SK-N-SH (cell line): ENCODE results near the gene PAN2. TPM values are rescaled to one million over a fixed set of nuclear protein-coding genes. Genes with fewer than 3 reads are reported as not detected.

ENCODE experiments used
- CTCF ChIA-PET: fragments of 300-600, 350-600 bp; formaldehyde crosslinking; extraction: SDS; loops from one replicate; lab custom pipeline; 2021; lab: Yijun Ruan, JAX
- POLR2A ChIA-PET: fragments of 350-600 bp; sonication (Branson Sonifier 250); formaldehyde crosslinking; extraction: SDS; loops from one replicate; lab custom pipeline; 2020; ENCODE audit warnings: antibody characterized with exemption, inconsistent platforms; lab: Yijun Ruan, JAX
- DNase-seq: peaks from one replicate; pipeline ENCODE4 v3.0.0; 2012
- H2AFZ ChIP-seq: fragments of 200-600 bp; sonication (generic); 2 replicates; pipeline ENCODE4 v1.8.1; 2016; ENCODE audit warnings: antibody characterized with exemption, mild to moderate bottlenecking, low read depth
- H3F3A ChIP-seq: fragments of 200-600 bp; sonication (generic); replicated peaks from 2 replicates; pipeline ENCODE3; 2016; ENCODE audit warnings: antibody characterized with exemption, mild to moderate bottlenecking; ENCODE audit not compliant: insufficient read depth
- H3K27ac ChIP-seq, 2 experiments: fragments of 200-500 bp in 1 of 2; fragments of 200-600 bp in 1 of 2; sonication (Bioruptor generic) in 1 of 2; sonication (generic), shearing (Covaris generic) in 1 of 2; 2 replicates each; pipeline versions ENCODE4 v1.5.1 to v1.6.1; 2014 to 2016; ENCODE audit warnings: low read depth in 2 of 2, inconsistent platforms in 1 of 2, low read length in 1 of 2, mild to moderate bottlenecking in 1 of 2, mixed read lengths in 1 of 2
- H3K27me3 ChIP-seq: fragments of 200-600 bp; sonication (generic), shearing (Covaris generic); 2 replicates; pipeline ENCODE4 v1.6.1; 2016; ENCODE audit warnings: mixed run types; ENCODE audit not compliant: insufficient read depth
- H3K36me3 ChIP-seq, 2 experiments: fragments of 200-500 bp in 1 of 2; fragments of 200-600 bp in 1 of 2; sonication (Bioruptor generic) in 1 of 2; sonication (generic) in 1 of 2; replicated peaks in 1 of 2; 2 replicates each; pipeline versions ENCODE3 to v1.5.1; 2014 to 2016; ENCODE audit warnings: low read length in 1 of 2, mild to moderate bottlenecking in 1 of 2; ENCODE audit not compliant: insufficient read depth in 2 of 2, control insufficient read depth in 1 of 2
- H3K4me1 ChIP-seq, 2 experiments: fragments of 200-500 bp in 1 of 2; fragments of 200-600 bp in 1 of 2; sonication (Bioruptor generic) in 1 of 2; sonication (generic), shearing (Covaris generic) in 1 of 2; 2 replicates each; pipeline versions ENCODE4 v1.5.1 to v1.6.1; 2014 to 2016; ENCODE audit warnings: low read depth in 1 of 2, low read length in 1 of 2, mixed run types in 1 of 2; ENCODE audit not compliant: insufficient read depth in 2 of 2, control insufficient read depth in 1 of 2
- H3K4me2 ChIP-seq: fragments of 200-600 bp; sonication (generic), shearing (Covaris generic); 2 replicates; pipeline ENCODE4 v1.6.1; 2017; ENCODE audit warnings: mixed run types
- H3K4me3 ChIP-seq, 2 experiments: fragments of 200-500 bp in 1 of 2; fragments of 200-600 bp in 1 of 2; sonication (Bioruptor generic) in 1 of 2; sonication (generic), shearing (Covaris generic) in 1 of 2; 2 replicates each; pipeline versions ENCODE4 v1.5.1 to v1.8.1; 2014 to 2016; ENCODE audit warnings: low read depth in 2 of 2, inconsistent platforms in 1 of 2, low read length in 1 of 2, mild to moderate bottlenecking in 1 of 2, mixed read lengths in 1 of 2, moderate library complexity in 1 of 2
- H3K79me2 ChIP-seq: fragments of 200-600 bp; sonication (generic); 2 replicates; pipeline ENCODE4 v1.8.1; 2017; ENCODE audit warnings: mild to moderate bottlenecking; ENCODE audit not compliant: insufficient read depth
- H3K9ac ChIP-seq: fragments of 200-600 bp; sonication (generic); 2 replicates; pipeline ENCODE4 v1.6.1; 2017; ENCODE audit warnings: mixed run types
- H3K9me2 ChIP-seq: fragments of 200-600 bp; sonication (generic); 2 replicates; pipeline ENCODE4 v1.6.1; 2017; ENCODE audit warnings: mixed run types
- H3K9me3 ChIP-seq: fragments of 200-600 bp; sonication (generic); 2 replicates; pipeline ENCODE4 v1.6.1; 2017; ENCODE audit warnings: mixed run types, mild to moderate bottlenecking, moderate library complexity
- H4K20me1 ChIP-seq: fragments of 200-600 bp; sonication (generic); 2 replicates; pipeline ENCODE4 v1.6.1; 2017; ENCODE audit warnings: mild to moderate bottlenecking, mixed run types; ENCODE audit not compliant: insufficient read depth
- ELF1 ChIP-seq: IDR thresholded peaks from 2 replicates; pipeline ENCODE4 v1.4.0; 2012
- EZH2phosphoT487 ChIP-seq: fragments of 200-600 bp; sonication (generic); IDR thresholded peaks from 2 replicates; pipeline ENCODE4 v1.6.1; 2017; ENCODE audit warnings: low read depth, mixed run types, mild to moderate bottlenecking, antibody characterized with exemption, moderate library complexity, borderline replicate concordance
- GABPA ChIP-seq: IDR thresholded peaks from 2 replicates; pipeline ENCODE4 v1.4.0; 2012; ENCODE audit warnings: low read depth, mild to moderate bottlenecking
- MEF2A ChIP-seq: IDR thresholded peaks from 2 replicates; pipeline ENCODE4 v1.4.0; 2012; ENCODE audit warnings: low read depth, borderline replicate concordance
- NFIC ChIP-seq: IDR thresholded peaks from 2 replicates; pipeline ENCODE4 v1.4.0; 2012; ENCODE audit warnings: borderline replicate concordance
- RAD21 ChIP-seq: IDR thresholded peaks from 2 replicates; pipeline ENCODE4 v1.6.1; 2012; ENCODE audit warnings: mild to moderate bottlenecking, low read length
- RCOR1 ChIP-seq: fragments of 150-350 bp; IDR thresholded peaks from 2 replicates; pipeline ENCODE4 v1.6.1; 2017; ENCODE audit warnings: antibody characterized with exemption, low read length
- RFX5 ChIP-seq: IDR thresholded peaks from 2 replicates; pipeline ENCODE4 v1.6.1; 2012; ENCODE audit warnings: mild to moderate bottlenecking, improper control_type of control experiment, low read length
- RXRA ChIP-seq: IDR thresholded peaks from 2 replicates; pipeline ENCODE4 v1.4.0; 2012; ENCODE audit warnings: low read depth, mild to moderate bottlenecking, borderline replicate concordance
- SIN3A ChIP-seq: IDR thresholded peaks from 2 replicates; pipeline ENCODE4 v1.6.1; 2012; ENCODE audit warnings: low read depth, mild to moderate bottlenecking, low read length, moderate library complexity, borderline replicate concordance
- SMC3 ChIP-seq: IDR thresholded peaks from 2 replicates; pipeline ENCODE4 v1.6.1; 2012; ENCODE audit warnings: low read depth, low read length, improper control_type of control experiment
- TEAD4 ChIP-seq: IDR thresholded peaks from 2 replicates; pipeline ENCODE4 v1.4.0; 2012; ENCODE audit warnings: mild to moderate bottlenecking, borderline replicate concordance; ENCODE audit not compliant: insufficient read depth
- WGBS: methylation state at CpG from one replicate; pipeline ENCODE4 v1.1.6; 2017; ENCODE audit warnings: low lambda C conversion rate; 5-methylcytosine and 5-hydroxymethylcytosine counted together
- polyA plus RNA-seq, 3 experiments: library from polyadenylated mRNA; depleted of rRNA; stranded (reverse); fragments of >200 nt; gene quantifications; 2 replicates each; pipeline ENCODE4 v1.2.3, GENCODE V29; 2012
- TF ChIP-seq, protein P1 (sequence below): fragments of 150-350 bp; IDR thresholded peaks from 2 replicates; pipeline ENCODE4 v1.6.1; 2016; ENCODE audit warnings: mild to moderate bottlenecking, low read depth, low read length
- TF ChIP-seq, protein P2 (sequence below): IDR thresholded peaks from 2 replicates; pipeline ENCODE4 v1.4.0; 2012; ENCODE audit warnings: low read depth
- TF ChIP-seq, protein P3 (sequence below): IDR thresholded peaks from 2 replicates; pipeline ENCODE4 v1.6.1; 2012; ENCODE audit warnings: mild to moderate bottlenecking, low read depth, low read length, moderate library complexity
- TF ChIP-seq, protein P4 (sequence below): IDR thresholded peaks from 2 replicates; pipeline ENCODE4; 2012

PAN2 gene
- polyA plus RNA-seq, 1 of the 3 experiments (the other 2 are of a cell fraction) = 37.1 TPM

DNA sequence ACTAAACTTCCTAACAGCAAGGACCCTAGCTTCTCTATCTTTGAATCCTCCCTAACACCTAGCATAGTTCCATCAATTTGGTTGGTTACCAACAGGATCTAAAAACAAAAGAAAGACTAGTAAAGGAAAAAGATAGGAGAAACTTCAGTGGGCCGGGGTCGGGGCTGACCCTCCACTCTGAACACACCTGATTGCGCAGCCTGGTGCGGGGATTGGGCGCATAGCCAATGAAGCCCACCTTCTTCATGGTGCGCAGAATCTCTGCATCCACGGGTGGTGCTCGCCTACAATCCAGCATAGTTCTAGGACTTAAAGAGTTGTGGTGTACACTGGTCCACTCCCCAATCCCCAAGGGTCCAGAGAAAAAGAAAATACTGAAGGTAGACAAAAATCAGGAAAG is 7.7 kb downstream of the PAN2 start:
- Histone ChIP-seq H3K9me3 (no peaks in the 10 kb centered on the region), H2AFZ (no peak overlapping the region), H3K9me2 (no peaks in the 10 kb centered on the region), H4K20me1 (no peaks in the 10 kb centered on the region), H3K9ac (no peak overlapping the region), H3F3A (no peaks in the 10 kb centered on the region), H3K4me2 (no peak overlapping the region), H3K36me3 (peaks cover 18 to 54% of the 10 kb centered on the region in 2 experiments), H3K4me1 (no peaks in the 10 kb centered on the region), H3K27me3 (no peaks in the 10 kb centered on the region), H3K27ac (no peak overlapping the region), H3K79me2 (no peaks in the 10 kb centered on the region), H3K4me3 (no peak overlapping the region)
- ChIA-PET POLR2A (interaction anchor here (1.4 kb wide), 1 partner anchor 10 kb away, joined by 5 read pairs; the partner anchor contains the start of gene CNPY2), CTCF (no interaction called here)
- 88% methylated on average over 8 of the region's 8 CpGs for WGBS
- DNase-seq = no peak
- TF ChIP-seq TEAD4 = no peak
- TF ChIP-seq RAD21 = no peak
- TF ChIP-seq RCOR1 = no peak
- TF ChIP-seq, protein P1, sequence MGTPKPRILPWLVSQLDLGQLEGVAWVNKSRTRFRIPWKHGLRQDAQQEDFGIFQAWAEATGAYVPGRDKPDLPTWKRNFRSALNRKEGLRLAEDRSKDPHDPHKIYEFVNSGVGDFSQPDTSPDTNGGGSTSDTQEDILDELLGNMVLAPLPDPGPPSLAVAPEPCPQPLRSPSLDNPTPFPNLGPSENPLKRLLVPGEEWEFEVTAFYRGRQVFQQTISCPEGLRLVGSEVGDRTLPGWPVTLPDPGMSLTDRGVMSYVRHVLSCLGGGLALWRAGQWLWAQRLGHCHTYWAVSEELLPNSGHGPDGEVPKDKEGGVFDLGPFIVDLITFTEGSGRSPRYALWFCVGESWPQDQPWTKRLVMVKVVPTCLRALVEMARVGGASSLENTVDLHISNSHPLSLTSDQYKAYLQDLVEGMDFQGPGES = no peak
- TF ChIP-seq, protein P2, sequence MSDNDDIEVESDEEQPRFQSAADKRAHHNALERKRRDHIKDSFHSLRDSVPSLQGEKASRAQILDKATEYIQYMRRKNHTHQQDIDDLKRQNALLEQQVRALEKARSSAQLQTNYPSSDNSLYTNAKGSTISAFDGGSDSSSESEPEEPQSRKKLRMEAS = no peak
- TF ChIP-seq, protein P3, sequence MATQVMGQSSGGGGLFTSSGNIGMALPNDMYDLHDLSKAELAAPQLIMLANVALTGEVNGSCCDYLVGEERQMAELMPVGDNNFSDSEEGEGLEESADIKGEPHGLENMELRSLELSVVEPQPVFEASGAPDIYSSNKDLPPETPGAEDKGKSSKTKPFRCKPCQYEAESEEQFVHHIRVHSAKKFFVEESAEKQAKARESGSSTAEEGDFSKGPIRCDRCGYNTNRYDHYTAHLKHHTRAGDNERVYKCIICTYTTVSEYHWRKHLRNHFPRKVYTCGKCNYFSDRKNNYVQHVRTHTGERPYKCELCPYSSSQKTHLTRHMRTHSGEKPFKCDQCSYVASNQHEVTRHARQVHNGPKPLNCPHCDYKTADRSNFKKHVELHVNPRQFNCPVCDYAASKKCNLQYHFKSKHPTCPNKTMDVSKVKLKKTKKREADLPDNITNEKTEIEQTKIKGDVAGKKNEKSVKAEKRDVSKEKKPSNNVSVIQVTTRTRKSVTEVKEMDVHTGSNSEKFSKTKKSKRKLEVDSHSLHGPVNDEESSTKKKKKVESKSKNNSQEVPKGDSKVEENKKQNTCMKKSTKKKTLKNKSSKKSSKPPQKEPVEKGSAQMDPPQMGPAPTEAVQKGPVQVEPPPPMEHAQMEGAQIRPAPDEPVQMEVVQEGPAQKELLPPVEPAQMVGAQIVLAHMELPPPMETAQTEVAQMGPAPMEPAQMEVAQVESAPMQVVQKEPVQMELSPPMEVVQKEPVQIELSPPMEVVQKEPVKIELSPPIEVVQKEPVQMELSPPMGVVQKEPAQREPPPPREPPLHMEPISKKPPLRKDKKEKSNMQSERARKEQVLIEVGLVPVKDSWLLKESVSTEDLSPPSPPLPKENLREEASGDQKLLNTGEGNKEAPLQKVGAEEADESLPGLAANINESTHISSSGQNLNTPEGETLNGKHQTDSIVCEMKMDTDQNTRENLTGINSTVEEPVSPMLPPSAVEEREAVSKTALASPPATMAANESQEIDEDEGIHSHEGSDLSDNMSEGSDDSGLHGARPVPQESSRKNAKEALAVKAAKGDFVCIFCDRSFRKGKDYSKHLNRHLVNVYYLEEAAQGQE = no peak
- TF ChIP-seq RFX5 = no peak
- no peak for TF ChIP-seq SIN3A
- no peak for TF ChIP-seq RXRA
- no peak for TF ChIP-seq SMC3
- no peak for TF ChIP-seq NFIC
- no peak for TF ChIP-seq EZH2phosphoT487
- no peak for TF ChIP-seq GABPA
- no peak for TF ChIP-seq MEF2A
- TF ChIP-seq ELF1 = no peak
- TF ChIP-seq, protein P4, sequence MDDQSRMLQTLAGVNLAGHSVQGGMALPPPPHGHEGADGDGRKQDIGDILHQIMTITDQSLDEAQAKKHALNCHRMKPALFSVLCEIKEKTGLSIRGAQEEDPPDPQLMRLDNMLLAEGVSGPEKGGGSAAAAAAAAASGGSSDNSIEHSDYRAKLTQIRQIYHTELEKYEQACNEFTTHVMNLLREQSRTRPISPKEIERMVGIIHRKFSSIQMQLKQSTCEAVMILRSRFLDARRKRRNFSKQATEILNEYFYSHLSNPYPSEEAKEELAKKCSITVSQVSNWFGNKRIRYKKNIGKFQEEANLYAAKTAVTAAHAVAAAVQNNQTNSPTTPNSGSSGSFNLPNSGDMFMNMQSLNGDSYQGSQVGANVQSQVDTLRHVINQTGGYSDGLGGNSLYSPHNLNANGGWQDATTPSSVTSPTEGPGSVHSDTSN = no peak
